CMK (cell line): ENCODE data around the gene DNAJC22.
"Not testable (repeated sequence)": the region's sequence is repeated elsewhere in the genome, so short reads cannot be mapped to it uniquely, and the experiment has no call there.

Experiments
- DNase-seq: peaks from one replicate; pipeline ENCODE4 v3.0.0-alpha.2; 2010; ENCODE audit warnings: low read depth

DNAJC22 gene

DNA sequence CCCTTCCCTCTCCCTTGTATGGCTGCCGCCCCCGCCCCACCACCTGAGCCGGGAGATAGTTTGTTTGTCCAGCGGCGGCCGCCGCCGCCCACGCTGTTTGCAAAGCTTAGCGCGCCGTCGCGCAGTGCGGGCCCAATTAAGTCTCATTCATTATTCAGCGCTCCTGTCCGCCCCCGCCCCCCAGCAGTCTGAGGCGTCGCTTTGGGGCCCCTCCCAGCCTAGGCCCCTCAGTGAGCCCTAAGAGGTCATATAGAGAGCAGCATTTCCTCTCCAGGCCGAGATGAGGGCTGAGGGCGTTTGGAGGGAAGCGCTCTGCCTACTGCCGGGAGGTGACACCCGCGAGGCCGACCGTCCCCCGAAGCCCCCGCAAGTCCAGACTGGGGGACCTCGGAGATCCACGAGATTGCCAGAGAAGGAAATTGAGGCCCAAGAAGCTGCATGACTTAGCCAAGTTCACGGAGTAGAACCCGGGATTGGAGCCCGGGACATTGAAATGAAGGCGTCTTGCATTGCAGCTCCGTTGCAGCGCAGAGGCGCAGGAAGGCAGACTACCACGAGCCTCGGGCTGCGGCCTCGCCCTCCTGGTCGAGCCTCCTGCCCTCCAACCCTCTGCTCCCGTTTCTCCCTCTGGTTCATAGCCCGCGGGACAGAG, at the start of gene DNAJC22:
Gene DNAJC22, plus strand, starts transcription at position 230 of the 652 bp plus-strand sequence. CDS start 1,985 bp downstream, outside the sequence.
- DNase-seq, result no peak

GRCh38 chr12:49297695-49298060, 49.0 kb upstream of the DNAJC22 start:
- no peak for DNase-seq

GRCh38 chr12:49298160-49298559, 48.5 kb upstream of the DNAJC22 start:
- DNase-seq, result no peak

GRCh38 chr12:49301760-49302159, 44.9 kb upstream of the DNAJC22 start:
- no peak for DNase-seq

- no peak for DNase-seq
Observed at GRCh38 chr12:49304161-49304560, 42.5 kb upstream of the DNAJC22 start.

- DNase-seq, result no peak
Observed at GRCh38 chr12:49305762-49306510, 40.8 kb upstream of the DNAJC22 start.

- no peak for DNase-seq
Observed at GRCh38 chr12:49309386-49309785, 37.3 kb upstream of the DNAJC22 start.

GRCh38 chr12:49310451-49311000, 36.2 kb upstream of the DNAJC22 start:
- DNase-seq, result not testable (repeated sequence)

DNA sequence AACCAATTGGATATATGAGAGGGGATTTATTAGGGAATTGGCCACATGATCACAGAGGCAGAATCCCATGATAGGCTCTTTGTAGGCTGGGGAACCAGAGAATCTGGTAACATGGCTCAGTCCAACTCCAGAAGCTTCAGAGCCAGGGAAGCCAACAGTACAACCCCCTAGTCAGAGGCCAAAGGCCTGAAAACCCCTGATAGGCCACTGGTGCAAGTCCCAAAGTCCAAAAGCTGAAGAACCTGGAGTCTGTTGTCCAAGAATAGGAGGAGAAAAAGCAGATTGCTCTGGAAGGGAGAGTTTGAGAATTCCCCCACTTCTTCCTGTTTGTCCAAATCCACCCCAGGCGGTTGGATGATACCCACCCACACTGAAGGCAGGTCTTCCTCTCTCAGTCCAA, 31.9 kb upstream of the DNAJC22 start:
- DNase-seq, result no peak

GRCh38 chr12:49317118-49317517, 29.6 kb upstream of the DNAJC22 start:
- not testable (repeated sequence) for DNase-seq

GRCh38 chr12:49320411-49321103, 26.1 kb upstream of the DNAJC22 start:
- DNase-seq, result not testable (repeated sequence)

DNA sequence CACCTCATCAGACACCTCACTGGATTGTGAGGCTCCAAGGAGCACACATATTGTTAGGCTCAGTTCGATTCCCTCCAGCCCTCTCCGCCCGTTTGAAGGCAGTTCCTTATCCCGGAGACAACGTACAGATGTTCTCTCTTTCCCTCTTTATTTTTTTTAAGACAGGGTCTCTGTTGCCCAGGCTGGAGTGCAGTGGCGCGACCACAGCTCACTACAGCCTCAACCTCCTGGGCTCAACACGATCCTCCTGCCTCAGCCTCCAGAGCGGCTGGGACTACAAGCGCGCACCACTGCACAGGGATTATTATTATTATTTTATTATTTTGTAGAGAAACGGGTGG, 24.4 kb upstream of the DNAJC22 start:
- DNase-seq, result no peak

DNA sequence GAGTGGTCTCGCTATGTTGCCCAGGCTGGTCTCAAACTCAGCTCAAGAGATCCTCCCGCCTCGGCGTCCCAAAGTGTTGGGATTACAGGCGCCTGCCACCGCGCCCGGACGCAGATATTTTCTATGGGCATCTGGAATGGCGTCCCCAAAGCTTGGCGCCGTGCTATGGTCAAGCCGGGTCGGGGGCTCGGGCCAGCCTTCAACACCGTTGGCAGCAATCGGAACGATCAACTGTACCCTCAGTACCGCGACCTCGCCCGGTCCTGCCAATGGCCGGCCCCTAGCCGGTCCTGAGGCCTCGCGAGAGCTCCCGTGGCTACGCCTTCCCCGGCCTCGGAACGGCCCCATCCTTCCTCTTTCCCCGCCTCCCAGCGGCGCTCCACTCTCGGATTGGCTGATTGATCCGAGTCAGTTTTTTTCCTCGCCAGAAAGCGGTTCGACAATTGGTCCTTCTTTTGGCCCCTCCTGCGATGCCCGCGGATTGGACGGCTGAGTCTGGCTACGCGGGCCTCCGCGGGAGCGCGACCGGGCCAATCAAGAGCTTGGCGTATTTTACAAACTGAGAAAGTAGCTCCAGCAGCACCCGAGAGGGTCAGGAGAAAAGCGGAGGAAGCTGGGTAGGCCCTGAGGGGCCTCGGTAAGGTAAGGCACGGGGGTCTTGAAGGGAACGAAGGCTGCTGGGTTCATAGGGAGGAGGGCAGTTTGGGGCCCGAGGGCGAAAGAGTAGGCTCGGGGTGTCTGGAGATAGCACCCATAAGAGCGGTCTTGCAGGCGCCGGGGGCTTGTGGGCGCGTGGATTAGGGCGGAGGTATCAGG, 23.8 kb upstream of the DNAJC22 start, which contains the start of gene TROAP:
Gene TROAP, plus strand, starts transcription at position 548 of the 816 bp plus-strand sequence. CDS start 354 bp downstream, outside the sequence.
- DNase-seq, result peak; percentile 95

GRCh38 chr12:49323524-49324097, 23.1 kb upstream of the DNAJC22 start:
- DNase-seq, result no peak

DNA sequence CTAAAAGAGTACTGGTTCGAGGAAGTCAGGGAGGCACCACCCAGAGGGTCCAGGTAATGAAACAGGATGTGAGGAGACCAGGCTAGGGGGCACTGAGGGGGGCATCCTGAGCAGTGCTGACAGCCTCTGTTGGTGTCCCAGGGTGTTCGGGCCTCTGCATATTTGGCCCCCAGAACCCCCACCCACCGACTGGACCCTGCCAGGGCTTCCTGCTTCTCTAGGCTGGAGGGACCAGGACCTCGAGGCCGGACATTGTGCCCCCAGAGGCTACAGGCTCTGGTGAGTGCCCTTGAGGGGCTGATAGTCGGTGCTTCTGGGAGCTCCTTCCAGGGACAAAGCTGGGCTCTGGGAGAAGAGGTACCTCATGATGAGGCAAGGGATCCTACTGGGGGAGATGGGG, 21.1 kb upstream of the DNAJC22 start:
- no peak for DNase-seq

DNA sequence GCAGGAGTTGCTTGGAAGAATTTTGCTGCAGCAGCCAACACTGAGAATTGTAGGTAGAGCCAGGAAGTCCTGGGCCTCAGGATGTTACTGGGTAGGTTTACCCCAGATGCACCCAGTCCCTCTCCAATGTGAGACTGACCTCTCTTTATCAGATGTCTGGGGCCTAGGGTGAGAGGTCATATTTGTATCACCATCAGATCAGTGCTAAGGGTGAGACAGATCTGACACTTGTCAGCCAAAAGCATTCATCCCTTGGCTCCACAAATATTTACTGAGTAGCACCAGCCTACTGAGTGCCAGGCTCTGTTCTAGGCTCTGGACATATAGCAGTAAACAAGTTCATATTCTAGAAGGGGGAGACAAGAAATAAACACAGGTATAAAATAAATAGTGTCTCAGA, 19.3 kb upstream of the DNAJC22 start:
- DNase-seq, result no peak

DNA sequence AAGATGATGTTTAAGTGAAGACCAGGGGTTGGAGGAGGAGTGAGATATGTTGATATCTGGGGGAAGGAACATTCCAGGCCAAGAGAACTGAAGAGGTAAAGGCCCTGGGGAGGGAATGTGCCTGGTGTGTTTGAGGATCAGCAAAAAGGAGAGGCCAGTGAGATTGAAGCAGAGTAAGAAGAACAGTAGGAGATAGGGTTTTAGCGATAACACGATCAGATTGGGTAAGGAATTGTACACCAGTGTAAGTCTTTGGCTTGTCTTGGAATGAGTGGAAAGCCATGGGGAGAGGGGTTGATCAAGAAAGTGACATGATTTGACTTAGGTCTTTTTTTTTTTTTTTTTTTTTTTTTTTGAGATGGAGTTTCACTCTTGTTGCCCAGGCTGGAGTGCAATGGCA, 18.8 kb upstream of the DNAJC22 start:
- DNase-seq, result no peak

- DNase-seq, result no peak
Observed at GRCh38 chr12:49328816-49329215, 17.9 kb upstream of the DNAJC22 start.

DNA sequence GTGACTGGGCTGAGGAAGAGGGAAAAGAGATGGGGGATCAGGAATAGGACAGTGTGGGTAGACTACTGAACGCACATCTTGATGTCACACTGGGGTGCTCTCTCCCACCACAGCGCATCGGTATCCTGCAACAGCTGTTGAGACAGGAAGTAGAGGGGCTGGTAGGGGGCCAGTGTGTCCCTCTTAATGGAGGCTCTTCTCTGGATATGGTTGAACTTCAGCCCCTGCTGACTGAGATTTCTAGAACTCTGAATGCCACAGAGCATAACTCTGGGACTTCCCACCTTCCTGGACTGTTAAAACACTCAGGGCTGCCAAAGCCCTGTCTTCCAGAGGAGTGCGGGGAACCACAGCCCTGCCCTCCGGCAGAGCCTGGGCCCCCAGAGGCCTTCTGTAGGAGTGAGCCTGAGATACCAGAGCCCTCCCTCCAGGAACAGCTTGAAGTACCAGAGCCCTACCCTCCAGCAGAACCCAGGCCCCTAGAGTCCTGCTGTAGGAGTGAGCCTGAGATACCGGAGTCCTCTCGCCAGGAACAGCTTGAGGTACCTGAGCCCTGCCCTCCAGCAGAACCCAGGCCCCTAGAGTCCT, 16.6 kb upstream of the DNAJC22 start:
- no peak for DNase-seq

DNA sequence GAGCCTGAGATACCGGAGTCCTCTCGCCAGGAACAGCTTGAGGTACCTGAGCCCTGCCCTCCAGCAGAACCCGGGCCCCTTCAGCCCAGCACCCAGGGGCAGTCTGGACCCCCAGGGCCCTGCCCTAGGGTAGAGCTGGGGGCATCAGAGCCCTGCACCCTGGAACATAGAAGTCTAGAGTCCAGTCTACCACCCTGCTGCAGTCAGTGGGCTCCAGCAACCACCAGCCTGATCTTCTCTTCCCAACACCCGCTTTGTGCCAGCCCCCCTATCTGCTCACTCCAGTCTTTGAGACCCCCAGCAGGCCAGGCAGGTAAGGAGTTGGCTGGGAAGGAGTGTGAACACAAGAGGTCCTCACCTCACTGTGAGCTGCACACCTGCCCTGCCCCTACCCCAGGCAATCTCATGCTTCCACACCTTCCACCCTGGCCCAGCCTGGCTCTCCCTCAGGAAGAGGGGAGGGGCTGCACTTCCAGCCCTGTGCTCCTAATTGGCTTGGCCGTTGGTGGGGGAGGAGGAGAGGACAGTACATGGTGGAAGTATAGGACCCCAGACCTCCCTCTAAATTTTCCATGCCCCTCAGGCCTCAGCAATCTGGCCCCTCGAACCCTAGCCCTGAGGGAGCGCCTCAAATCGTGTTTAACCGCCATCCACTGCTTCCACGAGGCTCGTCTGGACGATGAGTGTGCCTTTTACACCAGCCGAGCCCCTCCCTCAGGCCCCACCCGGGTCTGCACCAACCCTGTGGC, 15.9 kb upstream of the DNAJC22 start:
- no peak for DNase-seq
